ENCODE results near the gene DNALI1. TPM values are rescaled to one million over a fixed set of nuclear protein-coding genes. Genes with fewer than 3 reads are reported as not detected.

The DNALI1 gene
- total and polyA plus RNA-seq, 10 of the 15 experiments (the other 5 are each of a cell fraction or from before 2014, with no cell fraction given): 0.03 to 0.13 (median 0.05) TPM; not detected in 7

- H3K79me2 ChIP-seq (ENCODE audit: control insufficient read depth, insufficient read depth, low read length): peaks cover 17% of the 10 kb centered on the region
- intact Hi-C loops (cut with micrococcal nuclease; ENCODE audit: unreplicated experiment) (loop anchor here (2.0 to 5.0 kb wide), 2 partner anchors 36 to 38 kb away; partner anchors contain the start of gene SNIP1), in situ Hi-C loops (cut with MboI) (no loop called here)
- peak within 1 kb of the TSS; percentile 39 for H3K27ac ChIP-seq (ENCODE audit: control insufficient read depth, insufficient read depth)
- ChIA-PET SMC1A (ENCODE audit: uncharacterized antibody, unreplicated experiment) (interaction anchor here (1.0 to 2.1 kb wide), 4 partner anchors 10 to 61 kb away, joined by 3 to 6 read pairs (median 3); no protein-coding TSS in a partner anchor), CTCF (interaction anchor here (0.5 to 5.1 kb wide), 11 partner anchors 9 to 1089 kb away, joined by 3 to 26 read pairs (median 5); partner anchors contain the start of gene SNIP1), RAD21 (ENCODE audit: unreplicated experiment) (interaction anchor here (0.7 to 2.1 kb wide), 9 partner anchors 9 to 168 kb away, joined by 3 to 13 read pairs (median 6); partner anchors contain the start of genes GNL2, SNIP1 and ZC3H12A), POLR2A (interaction anchor here (0.6 to 2.7 kb wide), 11 partner anchors 10 to 1063 kb away, joined by 3 to 28 read pairs (median 5); partner anchors contain the start of genes CDCA8, SNIP1 and ZC3H12A)
- no peak for DNase-seq (ENCODE audit: low read depth, low spot score)
- H3K27me3 ChIP-seq (replicated peaks in 1 of 2; ENCODE audit: control insufficient read depth in 2 of 2, insufficient read depth in 2 of 2, low read length in 1 of 2): no peaks in the 10 kb centered on the region
- BruUV-seq (replicated peaks): no TSS peak
- H2AFZ ChIP-seq (ENCODE audit: control insufficient read depth, low read depth, low read length): peak within 1 kb of the TSS; percentile 89
- no peaks in the 10 kb centered on the region for H4K20me1 ChIP-seq (ENCODE audit: control insufficient read depth, insufficient read depth)
- peak within 1 kb of the TSS; percentile 67 for H3K9ac ChIP-seq (ENCODE audit: control insufficient read depth, insufficient read depth, low read length)
- peak within 1 kb of the TSS; percentile 92 for H3K4me2 ChIP-seq (ENCODE audit: control insufficient read depth, insufficient read depth)
- FAIRE-seq: no peak
- H3K4me1 ChIP-seq (ENCODE audit: control insufficient read depth, insufficient read depth, low read length): peaks cover 6% of the 10 kb centered on the region
- peaks cover 0 to 10% of the 10 kb centered on the region in 2 experiments; a peak in 1 of 4 replicates for H3K36me3 ChIP-seq (ENCODE audit: control insufficient read depth in 2 of 2, insufficient read depth in 2 of 2, low read length in 1 of 2)
- peak within 1 kb of the TSS; percentile 82 for H3K4me3 ChIP-seq
- peak; percentile 98 for ATAC-seq
- WGBS (ENCODE audit: insufficient coverage, insufficient replicate concordance, low lambda C conversion rate, missing lambda C conversion rate): 1% methylated on average over 49 of the region's 100 CpGs
- no peaks in the 10 kb centered on the region for H3K9me3 ChIP-seq (replicated peaks; ENCODE audit: control insufficient read depth, insufficient read depth, low read length)
- no peak for TF ChIP-seq ETV6 (conservative IDR thresholded peaks at IDR 0.05 in 1 of 2, IDR thresholded peaks at IDR 0.05 in 1 of 2; ENCODE audit: borderline replicate concordance in 1 of 2, low read depth in 1 of 2)
- TF ChIP-seq CREM (IDR thresholded peaks at IDR 0.05; ENCODE audit: low read depth): no peak; the same call in 1 of the 2 replicates
- TF ChIP-seq ZNF207 (IDR thresholded peaks at IDR 0.05; ENCODE audit: borderline replicate concordance): peak; percentile 90; the same call in 1 of the 2 replicates
- TF ChIP-seq BHLHE40 (IDR thresholded peaks at IDR 0.05; ENCODE audit: borderline replicate concordance in 1 of 2, low read depth in 2 of 2, low read length in 1 of 2): peak; percentile 81 to 92
- peak; percentile 58; the same call in 1 of the 2 replicates for TF ChIP-seq MXI1 (IDR thresholded peaks at IDR 0.05; ENCODE audit: low read depth, low read length)
- TF ChIP-seq PRDM15 (CRISPR knock-in tag; IDR thresholded peaks at IDR 0.05): no peak
- TF ChIP-seq ESRRA (IDR thresholded peaks at IDR 0.05; ENCODE audit: low read length): no peak
- TF ChIP-seq TAF1 (IDR thresholded peaks at IDR 0.05; ENCODE audit: borderline replicate concordance, low read depth, low read length): peak; percentile 79
- TF ChIP-seq YBX1 (IDR thresholded peaks at IDR 0.05): no peak
- TF ChIP-seq MLLT1 (IDR thresholded peaks at IDR 0.05): no peak
- TF ChIP-seq RFX5 (IDR thresholded peaks at IDR 0.05; ENCODE audit: low read depth, low read length): no peak
- TF ChIP-seq MEF2B (IDR thresholded peaks at IDR 0.05; ENCODE audit: partially characterized antibody, poor library complexity, severe bottlenecking): no peak
- peak in 1 of 2 experiments; percentile 46; a peak in 2 of 4 replicates for TF ChIP-seq IKZF2 (IDR thresholded peaks at IDR 0.05)
- no peak for TF ChIP-seq CEBPB (IDR thresholded peaks at IDR 0.05; ENCODE audit: borderline replicate concordance in 1 of 2, low read depth in 2 of 2, low read length in 2 of 2)
- TF ChIP-seq ZBED1 (IDR thresholded peaks at IDR 0.05; ENCODE audit: borderline replicate concordance): no peak
These were observed 42.2 kb upstream of the DNALI1 start, which contains the start of gene MEAF6 for GRCh38 chr1:37514350-37515184. MEAF6 (minus strand) TSS chr1:37514766; CDS start chr1:37514746, 20 bp downstream.
